Calu3 (cell line): ENCODE results near the gene DDC. TPM values are rescaled to one million over a fixed set of nuclear protein-coding genes. Genes with fewer than 3 reads are reported as not detected.
A peak's percentile ranks its signal among the peaks of the same experiment; 100 is the strongest.

ENCODE experiments used
- BruUV-seq: library from RNA; stranded (reverse); fragments of 400-500 nt; replicated peaks from 2 replicates; lab custom pipeline; 2021; lab: Mats Ljungman, UMichigan
- CTCF ChIA-PET: fragments of 300-600 bp; sonication (Branson Sonifier 250); formaldehyde crosslinking; loops from one replicate; lab custom pipeline; 2022; ENCODE audit warnings: antibody characterized with exemption; lab: Charles Lee
- DNase-seq: peaks from one replicate; pipeline ENCODE4 v3.0.0; 2022
- H3K27ac Mint-ChIP-seq: one replicate; pipeline ENCODE4 v1.8.0; 2022; ENCODE audit warnings: mixed read lengths; ENCODE audit not compliant: unreplicated experiment
- H3K27me3 Mint-ChIP-seq: one replicate; pipeline ENCODE4 v1.8.0; 2022; ENCODE audit warnings: mixed read lengths; ENCODE audit not compliant: unreplicated experiment
- H3K36me3 Mint-ChIP-seq: one replicate; pipeline ENCODE4 v1.8.0; 2022; ENCODE audit warnings: mild to moderate bottlenecking, moderate library complexity, mixed read lengths; ENCODE audit not compliant: insufficient read depth, unreplicated experiment
- H3K4me1 Mint-ChIP-seq: one replicate; pipeline ENCODE4 v1.8.0; 2022; ENCODE audit warnings: mild to moderate bottlenecking, low read depth, mixed read lengths; ENCODE audit not compliant: unreplicated experiment
- H3K4me3 Mint-ChIP-seq: one replicate; pipeline ENCODE4 v1.8.0; 2022; ENCODE audit warnings: mild to moderate bottlenecking, low read depth, moderate library complexity, mixed read lengths; ENCODE audit not compliant: unreplicated experiment
- H3K9me3 Mint-ChIP-seq: one replicate; pipeline ENCODE4 v1.8.0; 2022; ENCODE audit warnings: low read depth, mixed read lengths; ENCODE audit not compliant: unreplicated experiment
- CTCF ChIP-seq: fragments of 200-600 bp; IDR thresholded peaks from one replicate; pipeline ENCODE4 v1.8.0; 2022; ENCODE audit warnings: antibody characterized with exemption; ENCODE audit not compliant: unreplicated experiment
- intact Hi-C: fragments of 100-400 bp; cut with micrococcal nuclease; formaldehyde crosslinking; loops from one replicate; pipeline ENCODE4 v1.10.0; 2022; ENCODE audit not compliant: unreplicated experiment
- total RNA-seq: library from RNA; stranded (reverse); gene quantifications from 2 replicates; pipeline ENCODE4 v1.2.3, GENCODE V29; 2022

The DDC gene
- total RNA-seq, 1 experiment from 2014 or later = 3.7 TPM

GRCh38 chr7:50469181-50469580, 96.0 kb downstream of the DDC start:
- BruUV-seq = no TSS peak
- Mint-ChIP-seq H3K9me3 (no peaks in the 10 kb centered on the region), H3K36me3 (peaks cover 5% of the 10 kb centered on the region), H3K27ac (no peak overlapping the region), H3K27me3 (no peaks in the 10 kb centered on the region), H3K4me1 (no peaks in the 10 kb centered on the region), H3K4me3 (no peak overlapping the region)
- TF ChIP-seq CTCF = no peak
- CTCF ChIA-PET = interaction anchor here (0.6 to 2.6 kb wide), 6 partner anchors 116 to 1500 kb away, joined by 3 to 18 read pairs (median 5); no protein-coding TSS in a partner anchor
- DNase-seq = no peak
- intact Hi-C loops = loop anchor here (2.0 to 10.0 kb wide), 3 partner anchors 64 to 598 kb away; no protein-coding TSS in a partner anchor

DNA sequence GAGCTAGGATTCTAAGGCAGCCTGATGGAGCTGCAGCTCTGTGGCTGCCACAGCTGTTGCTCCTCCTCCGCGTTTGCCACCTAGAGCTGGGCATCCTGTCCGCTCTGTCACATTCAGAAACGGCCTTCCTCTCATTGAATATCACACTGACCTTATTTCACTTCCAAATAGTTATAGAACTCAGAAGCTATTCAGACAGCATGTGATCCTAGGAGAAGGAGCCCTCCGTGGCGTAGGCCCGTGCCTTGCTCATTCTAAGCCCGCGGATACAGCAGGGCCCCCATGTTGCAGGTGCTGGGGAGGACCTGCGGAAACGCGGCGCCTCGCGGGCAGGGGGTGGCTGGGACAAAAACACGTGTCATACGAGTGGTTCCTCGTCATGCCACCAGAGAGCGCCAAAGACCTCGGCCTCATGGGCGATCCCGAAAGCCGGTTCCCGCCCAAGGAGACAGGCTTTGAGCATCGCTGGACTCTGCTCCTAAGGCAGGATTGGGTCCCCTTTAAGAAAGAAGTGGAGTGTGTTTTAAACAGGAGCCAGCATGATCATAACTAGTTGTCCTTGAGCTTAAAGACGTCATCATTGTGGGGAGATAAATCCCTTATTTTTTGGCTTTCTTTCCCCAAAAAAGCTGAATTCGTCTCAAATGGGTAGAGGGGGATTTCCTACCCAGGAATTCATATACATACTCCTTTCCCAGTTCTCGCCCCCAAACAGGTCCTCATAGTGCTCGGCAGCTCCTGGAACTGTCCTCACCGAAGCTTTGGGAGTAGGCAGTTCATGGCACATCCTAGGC, 97.2 kb downstream of the DDC start:
- H3K4me1 Mint-ChIP-seq = no peaks in the 10 kb centered on the region
- peak overlapping the region; percentile 25 for H3K4me3 Mint-ChIP-seq
- TF ChIP-seq CTCF = peak; percentile 96
- peaks cover 5% of the 10 kb centered on the region for H3K36me3 Mint-ChIP-seq
- DNase-seq = peak; percentile 93
- no peaks in the 10 kb centered on the region for H3K9me3 Mint-ChIP-seq
- peak overlapping the region; percentile 13 for H3K27ac Mint-ChIP-seq
- no TSS peak for BruUV-seq
- H3K27me3 Mint-ChIP-seq = no peaks in the 10 kb centered on the region
- intact Hi-C loops = loop anchor here (1.0 to 10.0 kb wide), 8 partner anchors 65 to 695 kb away; no protein-coding TSS in a partner anchor
- CTCF ChIA-PET = interaction anchor here (0.7 to 2.6 kb wide), 12 partner anchors 21 to 695 kb away, joined by 3 to 18 read pairs (median 6); no protein-coding TSS in a partner anchor

DNA sequence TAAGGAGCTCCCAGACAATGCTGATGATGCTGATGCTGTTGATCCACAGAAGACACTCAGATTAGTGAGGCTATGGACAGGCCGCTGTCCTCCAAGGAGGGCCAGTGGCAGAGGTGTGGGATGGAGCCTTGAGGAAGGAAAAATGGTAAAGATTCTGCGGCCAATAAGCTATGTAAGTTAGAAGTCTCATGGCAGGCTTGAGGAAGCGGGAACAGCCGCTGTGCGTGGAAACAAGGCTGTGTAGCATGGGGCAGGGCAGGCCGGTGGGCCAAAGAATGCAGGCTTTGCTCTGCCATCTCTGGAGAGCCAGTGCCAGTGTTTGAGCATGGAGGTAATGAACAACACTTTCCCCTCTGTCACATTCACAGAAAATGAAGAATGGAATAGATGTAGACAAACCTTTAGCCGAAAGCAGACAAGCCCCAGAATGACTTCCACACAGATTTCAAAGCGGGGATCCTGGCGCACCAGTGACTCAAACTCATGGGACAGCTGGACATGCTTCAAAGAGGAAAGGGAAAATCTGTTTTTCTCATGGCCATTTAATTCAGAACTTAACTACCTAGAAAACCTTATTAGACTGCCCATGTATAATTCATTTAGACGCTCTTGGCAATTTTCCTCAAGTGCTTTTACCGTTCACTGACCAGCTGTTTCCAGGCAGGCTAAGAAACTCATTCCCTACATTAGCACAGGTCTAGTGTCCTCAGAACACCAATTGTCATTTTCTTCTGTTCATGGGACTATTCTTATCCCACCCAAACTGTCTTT, 98.2 kb downstream of the DDC start:
- intact Hi-C loops = loop anchor here (2.0 to 10.0 kb wide), 4 partner anchors 128 to 696 kb away; no protein-coding TSS in a partner anchor
- CTCF ChIA-PET = interaction anchor here (0.6 to 2.6 kb wide), 6 partner anchors 10 to 693 kb away, joined by 3 to 17 read pairs (median 6); no protein-coding TSS in a partner anchor
- DNase-seq = no peak
- Mint-ChIP-seq H3K27ac (peak overlapping the region; percentile 13), H3K36me3 (peaks cover 5% of the 10 kb centered on the region), H3K9me3 (no peaks in the 10 kb centered on the region), H3K4me3 (no peak overlapping the region), H3K27me3 (no peaks in the 10 kb centered on the region), H3K4me1 (no peaks in the 10 kb centered on the region)
- no TSS peak for BruUV-seq
- TF ChIP-seq CTCF = no peak

DNA sequence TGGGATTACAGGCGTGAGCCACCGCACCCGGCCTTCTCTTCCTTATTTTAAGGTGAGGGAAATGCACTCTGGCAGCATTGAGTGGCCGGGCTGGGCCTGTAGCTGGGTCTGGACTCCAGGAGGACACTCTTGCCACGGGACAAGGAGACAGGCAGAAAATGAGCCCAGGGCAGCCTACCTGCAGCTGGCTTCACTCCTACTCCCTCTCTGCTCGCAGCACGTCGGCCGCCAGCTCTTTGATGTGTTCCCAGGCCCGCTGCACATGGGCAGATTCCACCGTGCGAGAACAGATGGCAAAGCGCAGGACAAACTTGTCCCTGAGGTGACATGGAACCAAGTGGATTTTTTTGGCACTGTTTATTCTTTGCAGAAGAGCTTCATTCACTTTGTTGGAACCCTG, 102.2 kb downstream of the DDC start:
- Mint-ChIP-seq H3K4me1 (no peaks in the 10 kb centered on the region), H3K27me3 (no peaks in the 10 kb centered on the region), H3K9me3 (no peaks in the 10 kb centered on the region), H3K4me3 (no peak overlapping the region), H3K36me3 (peaks cover 3% of the 10 kb centered on the region), H3K27ac (no peak overlapping the region)
- no TSS peak for BruUV-seq
- no peak for DNase-seq
- intact Hi-C loops = loop anchor here (10.0 kb wide), 1 partner anchor 332 kb away; no protein-coding TSS in a partner anchor
- no peak for TF ChIP-seq CTCF
- CTCF ChIA-PET = interaction anchor here (0.6 kb wide), 1 partner anchor 497 kb away, joined by 3 read pairs; no protein-coding TSS in a partner anchor
